ENCODE data around the gene ZEB1.

Gene ZEB1

GRCh38 chr10:31278279-31278941 is 40.6 kb upstream of the ZEB1 start:
- POLR2A ChIA-PET = no interaction called here
- TF ChIP-seq ZNF24 (tag by site-specific recombination; IDR thresholded peaks at IDR 0.05) (no peak), ZSCAN16 (tag by site-specific recombination; IDR thresholded peaks at IDR 0.05) (no peak), GLIS1 (tag by site-specific recombination; IDR thresholded peaks at IDR 0.05) (no peak), IKZF3 (tag by site-specific recombination; IDR thresholded peaks at IDR 0.05) (no peak)

GRCh38 chr10:31280972-31281371 is 38.0 kb upstream of the ZEB1 start:
- Histone ChIP-seq H3K9me3 (ENCODE audit: control insufficient read depth, insufficient read depth, low read depth, low read length) (no peaks in the 10 kb centered on the region), H3K27ac (ENCODE audit: extremely low read depth, low read depth, low read length) (no peak overlapping the region), H3K4me1 (ENCODE audit: control insufficient read depth, insufficient read depth, low read length) (no peaks in the 10 kb centered on the region), H3K36me3 (ENCODE audit: control insufficient read depth in 2 of 2, insufficient read depth in 1 of 2, low read length in 2 of 2) (no peaks in the 10 kb centered on the region), H3K4me3 (ENCODE audit: low read depth, low read length) (no peak overlapping the region)
- ChIA-PET CTCF (interaction anchor here (0.6 kb wide), 1 partner anchor 496 kb away, joined by 3 read pairs; no protein-coding TSS in a partner anchor), POLR2A (no interaction called here)
- TF ChIP-seq ZNF211 (tag by site-specific recombination; IDR thresholded peaks at IDR 0.05; ENCODE audit: low read depth) (no peak), HOXC10 (CRISPR knock-in tag; IDR thresholded peaks at IDR 0.05) (no peak), ZNF175 (tag by site-specific recombination; IDR thresholded peaks at IDR 0.05) (no peak), SETDB1 (IDR thresholded peaks at IDR 0.05; ENCODE audit: insufficient read length, low read length) (peak; percentile 21)

More at GRCh38 chr10:31278279-31278941, 40.6 kb upstream of the ZEB1 start:
- CTCF ChIA-PET = no interaction called here
- Histone ChIP-seq H3K4me1 (ENCODE audit: control insufficient read depth, insufficient read depth, low read length) (no peaks in the 10 kb centered on the region), H3K9me3 (ENCODE audit: control insufficient read depth, insufficient read depth, low read depth, low read length) (no peaks in the 10 kb centered on the region), H3K4me3 (ENCODE audit: low read depth, low read length) (no peak overlapping the region), H3K36me3 (ENCODE audit: control insufficient read depth in 2 of 2, insufficient read depth in 1 of 2, low read length in 2 of 2) (no peaks in the 10 kb centered on the region), H3K27ac (ENCODE audit: extremely low read depth, low read depth, low read length) (no peak overlapping the region)

GRCh38 chr10:31288001-31288400 is 31.0 kb upstream of the ZEB1 start:
- Histone ChIP-seq H3K4me1 (ENCODE audit: control insufficient read depth, insufficient read depth, low read length) (no peaks in the 10 kb centered on the region), H3K4me3 (ENCODE audit: low read depth, low read length) (no peak overlapping the region), H3K36me3 (ENCODE audit: control insufficient read depth in 2 of 2, insufficient read depth in 1 of 2, low read length in 2 of 2) (no peaks in the 10 kb centered on the region), H3K9me3 (ENCODE audit: control insufficient read depth, insufficient read depth, low read depth, low read length) (no peaks in the 10 kb centered on the region), H3K27ac (ENCODE audit: extremely low read depth, low read depth, low read length) (no peak overlapping the region)
- TF ChIP-seq ZNF19 (tag by site-specific recombination; IDR thresholded peaks at IDR 0.05; ENCODE audit: low read depth) (no peak), ZNF175 (tag by site-specific recombination; IDR thresholded peaks at IDR 0.05) (no peak), ZNF624 (tag by site-specific recombination; IDR thresholded peaks at IDR 0.05) (no peak), GFI1B (tag by site-specific recombination; IDR thresholded peaks at IDR 0.05) (no peak), ZFP3 (tag by site-specific recombination; IDR thresholded peaks at IDR 0.05; ENCODE audit: low read depth) (no peak), ZNF513 (tag by site-specific recombination; IDR thresholded peaks at IDR 0.05) (no peak), ZNF670 (tag by site-specific recombination; IDR thresholded peaks at IDR 0.05; ENCODE audit: low read depth) (no peak)
- CTCF ChIA-PET = no interaction called here
- POLR2A ChIA-PET = no interaction called here

DNA sequence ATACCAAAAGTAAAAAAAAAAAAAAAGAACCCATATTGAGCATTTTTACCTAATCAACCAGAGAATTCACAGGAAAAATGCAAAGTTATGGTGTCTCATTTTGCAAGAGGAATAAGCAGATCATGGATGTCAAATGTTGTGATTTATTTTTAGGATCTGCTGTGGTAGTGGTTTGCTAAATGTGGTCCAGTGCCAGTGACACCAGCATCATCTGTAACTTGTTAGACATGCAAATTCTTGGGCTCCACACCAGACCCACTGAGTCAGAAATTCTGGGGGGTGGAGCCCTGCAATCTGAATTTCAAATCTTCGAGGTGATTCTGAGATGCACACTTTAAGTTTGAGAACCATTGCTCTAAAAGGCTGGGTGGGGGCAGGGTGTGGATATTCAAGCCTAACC is 30.1 kb upstream of the ZEB1 start:
- no peak overlapping the region for H3K4me3 ChIP-seq (ENCODE audit: low read depth, low read length)
- TF ChIP-seq ZNF626 (tag by site-specific recombination; IDR thresholded peaks at IDR 0.05) = no peak
- TF ChIP-seq SETDB1 (IDR thresholded peaks at IDR 0.05; ENCODE audit: insufficient read length, low read length) = no peak
- TF ChIP-seq ZFP37 (tag by site-specific recombination; IDR thresholded peaks at IDR 0.05) = no peak
- no peak for TF ChIP-seq ZFP69B (tag by site-specific recombination; IDR thresholded peaks at IDR 0.05)
- no peak for TF ChIP-seq ZNF202 (tag by site-specific recombination; IDR thresholded peaks at IDR 0.05; ENCODE audit: borderline replicate concordance)
- TF ChIP-seq ZNF544 (tag by site-specific recombination; IDR thresholded peaks at IDR 0.05) = no peak
- no peak for TF ChIP-seq ZNF596 (tag by site-specific recombination; IDR thresholded peaks at IDR 0.05)
- no peak for TF ChIP-seq ZSCAN16 (tag by site-specific recombination; IDR thresholded peaks at IDR 0.05)
- no peaks in the 10 kb centered on the region for H3K4me1 ChIP-seq (ENCODE audit: control insufficient read depth, insufficient read depth, low read length)
- ChIA-PET CTCF (no interaction called here), POLR2A (no interaction called here)
- no peaks in the 10 kb centered on the region for H3K9me3 ChIP-seq (ENCODE audit: control insufficient read depth, insufficient read depth, low read depth, low read length)
- H3K36me3 ChIP-seq (ENCODE audit: control insufficient read depth in 2 of 2, insufficient read depth in 1 of 2, low read length in 2 of 2) = no peaks in the 10 kb centered on the region
- no peak overlapping the region for H3K27ac ChIP-seq (ENCODE audit: extremely low read depth, low read depth, low read length)

All from HEK293 (cell line).